HepG2 (cell line): ENCODE results near the gene EPB41L1. TPM values are rescaled to one million over a fixed set of nuclear protein-coding genes. Genes with fewer than 3 reads are reported as not detected.
A peak's percentile ranks its signal among the peaks of the same experiment; 100 is the strongest.

Experiments
- ARNT ChIP-seq: fragments of 450-650 bp; IDR thresholded peaks from 2 replicates; pipeline ENCODE4 v1.6.1; 2017
- ASH2L ChIP-seq: fragments of 300-600, 200-600 bp; sonication (generic); IDR thresholded peaks from 2 replicates; pipeline ENCODE4 v1.7.0; 2017; ENCODE audit warnings: low read depth, mild to moderate bottlenecking, moderate library complexity, mixed read lengths, low read length; ENCODE audit not compliant: insufficient read length
- ISX ChIP-seq: sonication (generic); formaldehyde crosslinking; conservative IDR thresholded peaks from 2 replicates; pipeline ENCODE4 v1.5.0; 2020; ENCODE audit warnings: missing genetic modification reagents
- JUN ChIP-seq: sonication (generic); formaldehyde crosslinking; IDR thresholded peaks from 2 replicates; pipeline ENCODE4 v1.4.0; 2020; ENCODE audit warnings: mild to moderate bottlenecking, missing genetic modification reagents
- JUNB ChIP-seq: sonication (generic); formaldehyde crosslinking; IDR thresholded peaks from 2 replicates; pipeline ENCODE4 v1.8.0; 2022; ENCODE audit warnings: missing genetic modification reagents, mild to moderate bottlenecking, borderline replicate concordance
- NFKBIZ ChIP-seq: IDR thresholded peaks from 2 replicates; pipeline ENCODE4 v1.6.1; 2018; ENCODE audit warnings: missing genetic modification reagents, missing compliant biosample characterization
- PITX1 ChIP-seq: sonication (generic); formaldehyde crosslinking; IDR thresholded peaks from 2 replicates; pipeline ENCODE4 v1.5.1; 2020; ENCODE audit warnings: mild to moderate bottlenecking, missing genetic modification reagents
- RBM22 ChIP-seq: fragments of 200-400 bp; formaldehyde crosslinking; optimal IDR thresholded peaks from 2 replicates; pipeline ENCODE3; 2017; ENCODE audit warnings: mild to moderate bottlenecking, low read length, moderate library complexity
- THYN1 ChIP-seq: sonication (generic); formaldehyde crosslinking; IDR thresholded peaks from 2 replicates; pipeline ENCODE4 v1.8.1; 2023; ENCODE audit warnings: low read depth, mild to moderate bottlenecking, moderate library complexity, missing genetic modification reagents, borderline replicate concordance
- ZNF331 ChIP-seq: sonication (generic); formaldehyde crosslinking; IDR thresholded peaks from 2 replicates; pipeline ENCODE4 v1.4.0; 2020; ENCODE audit warnings: missing genetic modification reagents
- ZNF34 ChIP-seq: sonication (generic); formaldehyde crosslinking; IDR thresholded peaks from 2 replicates; pipeline ENCODE4 v1.4.0; 2020; ENCODE audit warnings: mild to moderate bottlenecking, missing genetic modification reagents, borderline replicate concordance
- ZNF678 ChIP-seq: sonication (generic); formaldehyde crosslinking; IDR thresholded peaks from 2 replicates; pipeline ENCODE4 v1.4.0; 2020; ENCODE audit warnings: mild to moderate bottlenecking, missing genetic modification reagents
- ZNF737 ChIP-seq: sonication (generic); formaldehyde crosslinking; IDR thresholded peaks from 2 replicates; pipeline ENCODE4 v1.5.0; 2020; ENCODE audit warnings: missing genetic modification reagents, mild to moderate bottlenecking, borderline replicate concordance
- ZZZ3 ChIP-seq: sonication (generic); formaldehyde crosslinking; IDR thresholded peaks from 2 replicates; pipeline ENCODE4 v1.4.0; 2020; ENCODE audit warnings: missing genetic modification reagents, mild to moderate bottlenecking, borderline replicate concordance
- polyA plus RNA-seq, 8 experiments: library from polyadenylated mRNA; depleted of rRNA in 3 of 8; stranded (reverse) in 7 of 8; unstranded in 1 of 8; fragments of >200 nt; fragmentation: Illumina TruSeq in 4 of 8; extraction: Trizol in 4 of 8; gene quantifications; 2 replicates each; pipeline versions ENCODE4 v1.2.1 to v1.2.3, GENCODE V29; 2011 to 2016; ENCODE audit warnings: low read depth in 4 of 8, missing spikeins in 1 of 8, mixed read lengths in 1 of 8; ENCODE audit not compliant: insufficient read depth in 1 of 8
- total RNA-seq, 5 experiments: library from RNA; depleted of rRNA; stranded (reverse); fragments of >200 nt; fragmentation: Illumina TruSeq; extraction: Trizol; gene quantifications; 2 replicates each; pipeline ENCODE4 v1.2.3, GENCODE V29; 2016; ENCODE audit warnings: low read depth in 1 of 5
- TF ChIP-seq, protein P1 (sequence below): sonication (generic); formaldehyde crosslinking; IDR thresholded peaks from 2 replicates; pipeline ENCODE4 v1.4.0; 2020; ENCODE audit warnings: mild to moderate bottlenecking, missing genetic modification reagents
- TF ChIP-seq, protein P2 (sequence below): sonication (generic); formaldehyde crosslinking; IDR thresholded peaks from 2 replicates; pipeline ENCODE4 v1.4.0; 2020; ENCODE audit warnings: missing genetic modification reagents, mild to moderate bottlenecking, borderline replicate concordance
- TF ChIP-seq, protein P3 (sequence below): sonication (generic); formaldehyde crosslinking; conservative IDR thresholded peaks from 2 replicates; pipeline ENCODE4 v1.4.0; 2020; ENCODE audit warnings: missing genetic modification reagents
- TF ChIP-seq, protein P4 (sequence below): sonication (generic); formaldehyde crosslinking; IDR thresholded peaks from 2 replicates; pipeline ENCODE4 v1.4.0; 2020; ENCODE audit warnings: missing genetic modification reagents
- TF ChIP-seq, protein P5 (sequence below): sonication (generic); IDR thresholded peaks from 2 replicates; pipeline ENCODE4 v1.6.1; 2016; ENCODE audit warnings: low read depth, borderline replicate concordance

Gene EPB41L1
- total and polyA plus RNA-seq, 2 of the 13 experiments (the other 11 are each of a cell fraction or from before 2014, with no cell fraction given): 16.7 to 39.0 TPM

DNA sequence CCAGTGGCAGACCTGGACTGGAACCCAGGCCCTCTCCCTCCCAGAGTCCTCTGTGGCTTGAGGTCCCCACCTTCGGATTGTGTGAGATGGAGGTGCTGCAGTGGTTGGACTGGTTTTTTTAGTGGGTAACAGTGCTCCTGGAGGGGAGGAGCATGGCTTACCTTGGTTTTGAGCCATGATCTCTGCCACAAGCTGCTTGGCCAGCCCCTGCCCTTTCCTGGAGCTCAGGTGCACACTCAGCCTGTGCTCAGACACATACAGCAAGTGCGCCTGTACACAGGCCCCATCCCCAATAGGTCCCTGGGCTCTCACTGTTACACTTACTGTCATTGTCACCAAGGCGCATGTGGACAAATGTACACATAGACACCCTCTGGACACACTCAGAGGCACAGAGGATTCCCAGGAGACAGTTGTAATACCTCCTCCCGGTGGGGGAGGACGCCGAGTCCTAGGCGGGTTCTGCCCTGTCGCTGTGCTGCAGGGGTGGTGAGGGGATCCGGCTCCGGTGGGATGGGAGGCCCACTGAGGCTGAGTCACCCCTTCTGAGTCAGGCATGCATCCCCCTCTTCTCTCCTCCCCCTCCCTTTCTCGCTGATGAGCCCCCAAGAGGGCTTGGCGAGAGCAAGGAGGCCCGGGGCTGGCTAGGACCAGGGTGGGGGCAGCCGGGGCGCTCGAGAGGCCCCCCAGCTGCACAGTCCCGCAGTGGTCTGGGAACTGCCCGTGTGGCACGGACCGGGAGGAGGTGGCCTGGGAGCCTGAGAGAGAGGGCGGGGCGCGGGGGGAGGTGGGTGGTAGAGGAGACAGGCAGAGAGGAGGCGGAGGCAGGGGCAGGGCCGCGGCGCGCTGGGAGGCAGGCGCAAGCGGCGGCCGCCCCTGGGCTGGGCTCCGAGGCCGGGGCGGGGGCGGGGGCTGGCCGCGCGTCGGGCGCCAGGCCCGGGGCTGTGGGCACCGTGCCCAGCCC is 522 bp upstream of the EPB41L1 start (continued):
- TF ChIP-seq, protein P1, sequence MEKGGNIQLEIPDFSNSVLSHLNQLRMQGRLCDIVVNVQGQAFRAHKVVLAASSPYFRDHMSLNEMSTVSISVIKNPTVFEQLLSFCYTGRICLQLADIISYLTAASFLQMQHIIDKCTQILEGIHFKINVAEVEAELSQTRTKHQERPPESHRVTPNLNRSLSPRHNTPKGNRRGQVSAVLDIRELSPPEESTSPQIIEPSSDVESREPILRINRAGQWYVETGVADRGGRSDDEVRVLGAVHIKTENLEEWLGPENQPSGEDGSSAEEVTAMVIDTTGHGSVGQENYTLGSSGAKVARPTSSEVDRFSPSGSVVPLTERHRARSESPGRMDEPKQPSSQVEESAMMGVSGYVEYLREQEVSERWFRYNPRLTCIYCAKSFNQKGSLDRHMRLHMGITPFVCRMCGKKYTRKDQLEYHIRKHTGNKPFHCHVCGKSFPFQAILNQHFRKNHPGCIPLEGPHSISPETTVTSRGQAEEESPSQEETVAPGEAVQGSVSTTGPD: no peak
- TF ChIP-seq THYN1 (CRISPR knock-in tag) (no peak), PITX1 (CRISPR knock-in tag) (peak; percentile 38), ZZZ3 (CRISPR knock-in tag) (no peak; the same call in 1 of the 2 replicates), ASH2L (no peak), ZNF737 (CRISPR knock-in tag) (no peak), ZNF331 (CRISPR knock-in tag) (no peak), JUN (peak; percentile 25; the same call in 1 of the 2 replicates), ISX (CRISPR knock-in tag) (no peak), ZNF678 (CRISPR knock-in tag) (no peak), ZNF34 (CRISPR knock-in tag) (peak; percentile 86), NFKBIZ (CRISPR knock-in tag) (no peak), ARNT (no peak), RBM22 (no peak), JUNB (no peak)
- TF ChIP-seq, protein P2, sequence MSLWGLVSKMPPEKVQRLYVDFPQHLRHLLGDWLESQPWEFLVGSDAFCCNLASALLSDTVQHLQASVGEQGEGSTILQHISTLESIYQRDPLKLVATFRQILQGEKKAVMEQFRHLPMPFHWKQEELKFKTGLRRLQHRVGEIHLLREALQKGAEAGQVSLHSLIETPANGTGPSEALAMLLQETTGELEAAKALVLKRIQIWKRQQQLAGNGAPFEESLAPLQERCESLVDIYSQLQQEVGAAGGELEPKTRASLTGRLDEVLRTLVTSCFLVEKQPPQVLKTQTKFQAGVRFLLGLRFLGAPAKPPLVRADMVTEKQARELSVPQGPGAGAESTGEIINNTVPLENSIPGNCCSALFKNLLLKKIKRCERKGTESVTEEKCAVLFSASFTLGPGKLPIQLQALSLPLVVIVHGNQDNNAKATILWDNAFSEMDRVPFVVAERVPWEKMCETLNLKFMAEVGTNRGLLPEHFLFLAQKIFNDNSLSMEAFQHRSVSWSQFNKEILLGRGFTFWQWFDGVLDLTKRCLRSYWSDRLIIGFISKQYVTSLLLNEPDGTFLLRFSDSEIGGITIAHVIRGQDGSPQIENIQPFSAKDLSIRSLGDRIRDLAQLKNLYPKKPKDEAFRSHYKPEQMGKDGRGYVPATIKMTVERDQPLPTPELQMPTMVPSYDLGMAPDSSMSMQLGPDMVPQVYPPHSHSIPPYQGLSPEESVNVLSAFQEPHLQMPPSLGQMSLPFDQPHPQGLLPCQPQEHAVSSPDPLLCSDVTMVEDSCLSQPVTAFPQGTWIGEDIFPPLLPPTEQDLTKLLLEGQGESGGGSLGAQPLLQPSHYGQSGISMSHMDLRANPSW (CRISPR knock-in tag): no peak
- TF ChIP-seq, protein P3, sequence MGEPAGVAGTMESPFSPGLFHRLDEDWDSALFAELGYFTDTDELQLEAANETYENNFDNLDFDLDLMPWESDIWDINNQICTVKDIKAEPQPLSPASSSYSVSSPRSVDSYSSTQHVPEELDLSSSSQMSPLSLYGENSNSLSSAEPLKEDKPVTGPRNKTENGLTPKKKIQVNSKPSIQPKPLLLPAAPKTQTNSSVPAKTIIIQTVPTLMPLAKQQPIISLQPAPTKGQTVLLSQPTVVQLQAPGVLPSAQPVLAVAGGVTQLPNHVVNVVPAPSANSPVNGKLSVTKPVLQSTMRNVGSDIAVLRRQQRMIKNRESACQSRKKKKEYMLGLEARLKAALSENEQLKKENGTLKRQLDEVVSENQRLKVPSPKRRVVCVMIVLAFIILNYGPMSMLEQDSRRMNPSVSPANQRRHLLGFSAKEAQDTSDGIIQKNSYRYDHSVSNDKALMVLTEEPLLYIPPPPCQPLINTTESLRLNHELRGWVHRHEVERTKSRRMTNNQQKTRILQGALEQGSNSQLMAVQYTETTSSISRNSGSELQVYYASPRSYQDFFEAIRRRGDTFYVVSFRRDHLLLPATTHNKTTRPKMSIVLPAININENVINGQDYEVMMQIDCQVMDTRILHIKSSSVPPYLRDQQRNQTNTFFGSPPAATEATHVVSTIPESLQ (CRISPR knock-in tag): 0 out of 2 replicates have a peak, but pooled peaks have one; percentile 60
- TF ChIP-seq, protein P4, sequence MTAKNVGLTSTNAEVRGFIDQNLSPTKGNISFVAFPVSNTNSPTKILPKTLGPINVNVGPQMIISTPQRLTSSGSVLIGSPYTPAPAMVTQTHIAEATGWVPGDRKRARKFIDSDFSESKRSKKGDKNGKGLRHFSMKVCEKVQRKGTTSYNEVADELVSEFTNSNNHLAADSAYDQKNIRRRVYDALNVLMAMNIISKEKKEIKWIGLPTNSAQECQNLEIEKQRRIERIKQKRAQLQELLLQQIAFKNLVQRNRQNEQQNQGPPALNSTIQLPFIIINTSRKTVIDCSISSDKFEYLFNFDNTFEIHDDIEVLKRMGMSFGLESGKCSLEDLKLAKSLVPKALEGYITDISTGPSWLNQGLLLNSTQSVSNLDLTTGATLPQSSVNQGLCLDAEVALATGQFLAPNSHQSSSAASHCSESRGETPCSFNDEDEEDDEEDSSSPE (CRISPR knock-in tag): no peak
- TF ChIP-seq, protein P5, sequence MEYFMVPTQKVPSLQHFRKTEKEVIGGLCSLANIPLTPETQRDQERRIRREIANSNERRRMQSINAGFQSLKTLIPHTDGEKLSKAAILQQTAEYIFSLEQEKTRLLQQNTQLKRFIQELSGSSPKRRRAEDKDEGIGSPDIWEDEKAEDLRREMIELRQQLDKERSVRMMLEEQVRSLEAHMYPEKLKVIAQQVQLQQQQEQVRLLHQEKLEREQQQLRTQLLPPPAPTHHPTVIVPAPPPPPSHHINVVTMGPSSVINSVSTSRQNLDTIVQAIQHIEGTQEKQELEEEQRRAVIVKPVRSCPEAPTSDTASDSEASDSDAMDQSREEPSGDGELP: peak; percentile 59; the same call in 1 of the 2 replicates
